GM19193 (cell line): ENCODE data around the gene NOSIP.
A peak's percentile ranks its signal among the peaks of the same experiment; 100 is the strongest.

Experiments used
- POLR2A ChIP-seq: IDR thresholded peaks from 4 replicates; pipeline ENCODE4 v1.6.1; 2011; ENCODE audit not compliant: insufficient read depth, insufficient read length; ENCODE audit errors: extremely low read depth

NOSIP gene

GRCh38 chr19:49596954-49597702, 16.8 kb upstream of the NOSIP start:
- TF ChIP-seq POLR2A, result no peak

DNA sequence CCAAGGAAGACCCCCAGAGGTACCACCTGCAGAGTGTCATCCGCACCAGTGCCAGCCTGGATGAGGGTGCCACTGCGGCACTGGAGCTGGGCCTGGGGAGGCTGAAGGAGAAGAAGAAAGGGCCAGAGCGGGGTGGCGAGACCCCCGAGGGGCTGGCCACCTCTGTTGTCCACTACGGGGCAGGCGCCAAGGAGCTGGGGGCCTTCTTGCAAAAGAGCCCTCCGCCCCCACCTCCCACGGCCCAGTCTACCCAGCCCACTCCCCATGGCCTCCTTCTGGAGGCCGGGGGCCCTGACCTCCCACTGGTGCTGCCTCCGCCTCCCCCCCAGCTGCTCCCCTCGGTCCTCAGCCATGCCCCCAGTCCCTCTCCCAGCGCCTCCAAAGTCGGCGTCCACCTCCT, 16.1 kb upstream of the NOSIP start:
- TF ChIP-seq POLR2A, result no peak

DNA sequence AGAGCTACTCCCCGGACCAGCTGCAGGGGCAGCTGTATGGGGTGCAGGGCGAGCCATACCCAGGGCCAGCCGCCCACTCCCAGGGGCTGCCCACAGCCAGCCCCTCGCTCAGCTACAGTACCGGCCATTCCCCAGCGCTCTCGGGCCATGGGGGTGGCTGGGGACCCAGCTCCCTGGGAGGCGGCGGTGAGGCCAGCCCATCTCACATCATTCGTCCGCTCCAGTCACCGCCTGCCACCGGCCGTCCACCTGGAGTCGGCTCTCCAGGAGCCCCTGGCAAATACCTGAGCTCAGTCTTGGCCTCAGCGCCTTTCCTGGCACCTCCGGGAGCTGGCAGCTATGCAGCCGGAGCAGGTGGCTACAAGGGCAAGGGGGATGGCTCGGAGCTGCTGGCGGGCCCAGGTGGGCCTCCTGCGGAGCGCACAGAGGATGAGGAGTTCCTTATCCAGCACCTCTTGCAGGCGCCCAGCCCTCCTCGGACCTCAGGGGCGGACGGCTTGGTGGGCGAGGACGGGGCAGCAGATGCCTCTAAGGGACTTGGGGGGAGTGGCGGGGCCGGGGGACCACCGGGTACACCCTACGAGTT, 15.6 kb upstream of the NOSIP start:
- no peak for TF ChIP-seq POLR2A

- no peak for TF ChIP-seq POLR2A
Measured at GRCh38 chr19:49594993-49595818, 14.8 kb upstream of the NOSIP start.

- no peak for TF ChIP-seq POLR2A
Measured at GRCh38 chr19:49594157-49594992, 14.0 kb upstream of the NOSIP start.

GRCh38 chr19:49593233-49594113, 13.1 kb upstream of the NOSIP start:
- no peak for TF ChIP-seq POLR2A

GRCh38 chr19:49592486-49593232, 12.3 kb upstream of the NOSIP start:
- no peak for TF ChIP-seq POLR2A

GRCh38 chr19:49591731-49592485, 11.6 kb upstream of the NOSIP start:
- peak; percentile 6 for TF ChIP-seq POLR2A

- no peak for TF ChIP-seq POLR2A
Measured at GRCh38 chr19:49590971-49591730, 10.8 kb upstream of the NOSIP start, which contains the start of gene PRR12. PRR12 (plus strand) TSS chr19:49591182; CDS start chr19:49591655, 473 bp downstream.

DNA sequence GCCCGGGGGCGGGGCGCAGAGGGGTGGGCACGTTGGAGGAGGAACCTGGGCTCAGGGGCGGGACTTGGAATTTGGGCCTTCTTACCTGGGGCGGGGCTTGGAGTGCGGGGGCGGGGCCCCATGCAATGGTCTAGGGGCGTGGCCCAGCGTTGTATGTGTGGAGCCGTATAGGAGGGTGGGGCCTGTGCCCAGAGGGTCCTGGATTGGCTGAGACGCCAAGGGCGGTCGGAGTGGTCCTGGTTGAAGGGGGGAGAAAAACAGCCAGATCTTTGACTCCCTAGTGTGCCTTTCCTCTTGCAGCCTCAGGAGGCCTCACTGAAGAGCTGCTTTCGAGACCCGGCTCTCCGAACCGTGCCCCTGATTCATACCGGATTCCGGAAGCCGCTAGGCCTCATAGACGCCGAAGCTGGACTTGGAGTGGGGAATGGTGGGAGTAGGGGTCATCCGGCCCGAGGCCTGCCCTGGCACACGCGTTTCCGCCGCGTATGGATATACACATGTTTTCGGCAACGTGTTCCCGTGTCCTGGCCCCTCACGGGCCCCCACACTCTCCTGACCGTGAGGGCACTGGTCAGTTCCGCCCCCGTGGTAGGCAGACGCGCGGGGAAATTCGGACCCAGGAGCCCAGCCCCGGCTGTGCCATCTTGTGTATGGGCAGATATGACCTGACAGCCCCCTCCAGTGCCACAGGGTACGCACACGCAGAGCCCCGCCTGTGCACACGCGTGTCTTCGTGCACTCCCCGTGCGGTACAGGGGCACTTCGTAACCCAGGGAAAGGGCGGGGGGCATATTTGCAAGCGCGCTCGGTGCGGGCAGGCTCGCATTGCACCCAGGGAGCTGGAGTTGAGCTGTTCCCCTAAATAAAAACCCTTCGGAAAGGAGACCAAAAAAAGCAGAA, 10.0 kb upstream of the NOSIP start:
- peak; percentile 91 for TF ChIP-seq POLR2A

DNA sequence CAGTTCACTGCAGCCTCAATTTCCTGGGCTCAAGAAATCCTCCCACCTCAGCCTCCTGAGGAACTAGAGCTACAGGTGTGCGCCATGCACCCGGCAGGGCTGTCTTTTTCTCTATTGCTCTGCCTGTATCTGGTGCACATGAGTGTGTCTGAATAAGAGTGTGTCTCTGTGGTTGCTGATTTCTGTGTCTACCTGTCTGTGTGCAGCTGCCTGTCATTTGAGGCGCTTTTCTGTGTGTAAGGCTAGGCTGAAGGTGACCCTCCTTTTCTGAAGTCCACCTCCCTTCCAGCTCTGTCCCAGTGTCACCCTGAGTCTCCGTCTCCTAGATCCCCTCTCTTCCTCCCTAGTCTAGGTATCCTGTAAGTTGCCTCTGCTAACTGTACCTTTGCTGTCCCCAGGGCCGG, 9.1 kb upstream of the NOSIP start:
- TF ChIP-seq POLR2A, result no peak
